Sigmoid colon (tissue), 7 donors: Measurements from ENCODE around the gene ASF1B. TPM values are rescaled to one million over a fixed set of nuclear protein-coding genes. Genes with fewer than 3 reads are reported as not detected.

Source experiments
- DNase-seq: peaks from one replicate; pipeline ENCODE4 v3.0.0-alpha.2; 2019
- H3K27ac ChIP-seq, 4 donors: fragments of 200-600 bp; sonication (generic); one replicate each; pipeline ENCODE4 v1.5.1; 2016 to 2019; ENCODE audit warnings: mild to moderate bottlenecking in 1 of 4
- H3K27me3 ChIP-seq, 3 donors: fragments of 200-600 bp; sonication (generic); one replicate each; pipeline ENCODE4 v1.5.1; 2019; ENCODE audit warnings: mild to moderate bottlenecking in 1 of 3
- H3K36me3 ChIP-seq, 4 donors: fragments of 200-600 bp; sonication (generic); one replicate each; pipeline ENCODE4 v1.5.1; 2016 to 2019
- H3K4me1 ChIP-seq, 4 donors: fragments of 200-600 bp; sonication (generic); one replicate each; pipeline ENCODE4 v1.5.1; 2017 to 2019
- H3K4me3 ChIP-seq, 4 donors: fragments of 200-600 bp; sonication (generic); one replicate each; pipeline ENCODE4 v1.5.1; 2017 to 2019; ENCODE audit warnings: mild to moderate bottlenecking in 2 of 4, moderate library complexity in 1 of 4
- H3K9me3 ChIP-seq, 4 donors: fragments of 200-600 bp in 3 of 4; sonication (generic) in 3 of 4; one replicate each; pipeline versions ENCODE4 v1.5.1 to v1.6.1; 2013 to 2019
- EP300 ChIP-seq, 4 donors: sonication (generic); formaldehyde crosslinking; IDR thresholded peaks; one replicate each; pipeline ENCODE4 v1.6.1; 2017; ENCODE audit warnings: antibody characterized with exemption in 4 of 4
- POLR2A ChIP-seq, 2 donors: fragments of 450-650 bp; IDR thresholded peaks; one replicate each; pipeline ENCODE4 v1.6.1; 2016; ENCODE audit warnings: antibody characterized with exemption in 2 of 2, mild to moderate bottlenecking in 2 of 2, moderate library complexity in 2 of 2
- POLR2AphosphoS5 ChIP-seq, 4 donors: sonication (generic); formaldehyde crosslinking; IDR thresholded peaks; one replicate each; pipeline ENCODE4 v1.6.1; 2017; ENCODE audit warnings: antibody characterized with exemption in 4 of 4
- WGBS, 2 donors: extraction: QIAGEN DNeasy Blood & Tissue Kit; methylation state at CpG; one replicate each; pipeline ENCODE4 v1.1.7; 2013; 5-methylcytosine and 5-hydroxymethylcytosine counted together
- intact Hi-C: fragments of 100-400 bp; cut with DNase I; formaldehyde crosslinking; loops from one replicate; pipeline ENCODE4 v1.15.1; 2023
- polyA plus RNA-seq, 3 donors: library from polyadenylated mRNA; stranded (reverse); fragments of 200-250 nt; gene quantifications; one replicate each; pipeline ENCODE4 v1.2.3, GENCODE V29; 2013
- total RNA-seq, 4 donors: library from RNA; depleted of rRNA; stranded (reverse); fragments of >200 nt; gene quantifications; one replicate each; pipeline ENCODE4 v1.1.0, GENCODE V29; 2016
- TF ChIP-seq, protein P1 (sequence below), 4 experiments: fragments of 450-650 bp in 3 of 4; fragments of 200-600 bp in 1 of 4; IDR thresholded peaks; one replicate each; pipeline ENCODE4 v1.5.1; 2016 to 2019; ENCODE audit warnings: antibody characterized with exemption in 4 of 4, mild to moderate bottlenecking in 3 of 4, moderate library complexity in 2 of 4
- donor health status: healthy with polysubstance abuse.
- donor health status: Bipolar disorder and iron deficiency.
- donor health status: healthy.

The ASF1B gene
- total and polyA plus RNA-seq, 7 donors = 1.1 to 26.9 (median 2.8) TPM; not detected in 1

DNA sequence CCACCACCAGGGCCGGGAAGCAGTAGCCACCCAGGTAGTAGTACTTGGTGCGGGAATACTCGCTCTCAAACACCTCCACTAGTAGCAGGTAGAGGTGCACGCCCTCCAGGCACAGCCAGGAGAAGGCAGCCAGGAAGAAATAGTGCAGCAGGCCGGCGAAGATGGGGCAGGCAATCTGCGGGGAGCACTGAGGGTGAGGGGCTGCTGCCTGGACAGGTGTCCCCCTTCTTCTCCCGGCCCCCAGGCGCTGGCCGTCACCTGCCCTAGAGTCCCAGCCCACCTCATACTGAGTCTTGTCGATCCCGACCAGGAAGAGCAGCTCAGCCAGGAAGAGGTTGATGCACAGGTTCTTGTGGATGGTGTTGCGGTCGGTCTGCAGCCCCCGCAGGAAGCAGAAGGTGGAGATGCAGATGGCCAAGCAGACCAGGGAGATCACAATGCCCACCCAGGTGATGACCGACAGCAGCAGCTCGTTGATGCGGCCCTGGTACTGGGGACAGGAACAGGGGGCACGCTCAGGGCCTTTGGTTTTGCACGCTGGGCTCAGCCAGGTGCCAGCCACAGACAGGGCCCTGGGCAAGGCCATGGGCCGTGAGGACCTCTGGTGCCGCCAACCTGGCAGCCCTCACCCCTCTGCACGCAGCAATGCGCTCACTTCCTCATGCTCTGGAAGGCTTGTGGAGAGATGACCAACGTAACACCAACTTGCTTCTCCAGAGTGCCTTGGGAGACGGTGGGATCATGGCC lies 20.8 kb upstream of the ASF1B start:
- DNase-seq = no peak
- Histone ChIP-seq H3K27me3 (no peaks in the 10 kb centered on the region), H3K27ac (no peak overlapping the region), H3K9me3 (no peaks in the 10 kb centered on the region), H3K4me1 (no peaks in the 10 kb centered on the region), H3K4me3 (no peak overlapping the region), H3K36me3 (peaks cover 31 to 84% (median 45%) of the 10 kb centered on the region in 4 donors)
- no peak for TF ChIP-seq POLR2A (IDR thresholded peaks at IDR 0.05)
- no peak for TF ChIP-seq EP300 (IDR thresholded peaks at IDR 0.05)
- TF ChIP-seq, protein P1, sequence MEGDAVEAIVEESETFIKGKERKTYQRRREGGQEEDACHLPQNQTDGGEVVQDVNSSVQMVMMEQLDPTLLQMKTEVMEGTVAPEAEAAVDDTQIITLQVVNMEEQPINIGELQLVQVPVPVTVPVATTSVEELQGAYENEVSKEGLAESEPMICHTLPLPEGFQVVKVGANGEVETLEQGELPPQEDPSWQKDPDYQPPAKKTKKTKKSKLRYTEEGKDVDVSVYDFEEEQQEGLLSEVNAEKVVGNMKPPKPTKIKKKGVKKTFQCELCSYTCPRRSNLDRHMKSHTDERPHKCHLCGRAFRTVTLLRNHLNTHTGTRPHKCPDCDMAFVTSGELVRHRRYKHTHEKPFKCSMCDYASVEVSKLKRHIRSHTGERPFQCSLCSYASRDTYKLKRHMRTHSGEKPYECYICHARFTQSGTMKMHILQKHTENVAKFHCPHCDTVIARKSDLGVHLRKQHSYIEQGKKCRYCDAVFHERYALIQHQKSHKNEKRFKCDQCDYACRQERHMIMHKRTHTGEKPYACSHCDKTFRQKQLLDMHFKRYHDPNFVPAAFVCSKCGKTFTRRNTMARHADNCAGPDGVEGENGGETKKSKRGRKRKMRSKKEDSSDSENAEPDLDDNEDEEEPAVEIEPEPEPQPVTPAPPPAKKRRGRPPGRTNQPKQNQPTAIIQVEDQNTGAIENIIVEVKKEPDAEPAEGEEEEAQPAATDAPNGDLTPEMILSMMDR (IDR thresholded peaks at IDR 0.05) = no peak
- TF ChIP-seq POLR2AphosphoS5 (IDR thresholded peaks at IDR 0.05) = no peak
- 95% methylated on average over 26 of the region's 26 CpGs for WGBS, 2 donors
- intact Hi-C loops = no loop called here

DNA sequence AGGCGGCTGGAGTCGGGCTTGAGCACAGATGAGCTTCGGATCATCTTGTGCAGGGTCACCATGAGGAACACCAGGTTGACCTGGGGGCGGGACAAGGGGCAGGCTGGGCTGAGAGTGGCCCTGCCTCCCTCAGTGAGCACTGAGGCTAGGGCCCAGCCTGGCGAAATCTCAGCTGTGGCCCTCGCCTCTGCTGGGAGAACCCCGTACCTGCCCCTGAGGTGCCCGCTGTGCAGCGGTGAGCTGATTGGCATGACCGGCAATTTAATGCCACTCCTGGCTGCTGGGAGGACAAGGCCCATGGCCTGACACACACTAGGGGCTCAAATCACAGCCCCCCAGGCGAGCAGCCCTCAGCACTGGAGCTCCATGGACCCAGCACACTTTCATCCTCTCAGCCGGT lies 19.7 kb upstream of the ASF1B start:
- TF ChIP-seq EP300 (IDR thresholded peaks at IDR 0.05) (no peak), POLR2AphosphoS5 (IDR thresholded peaks at IDR 0.05) (no peak), POLR2A (IDR thresholded peaks at IDR 0.05) (no peak)
- TF ChIP-seq, protein P1 (IDR thresholded peaks at IDR 0.05) = no peak
- intact Hi-C loops = no loop called here
- Histone ChIP-seq H3K36me3 (peaks cover 31 to 85% (median 47%) of the 10 kb centered on the region in 4 donors), H3K27ac (no peak overlapping the region), H3K4me1 (peaks cover 0 to 1% (median 0%) of the 10 kb centered on the region in 4 donors), H3K9me3 (no peaks in the 10 kb centered on the region), H3K27me3 (no peaks in the 10 kb centered on the region), H3K4me3 (no peak overlapping the region)
- 94 to 95% methylated on average over 12 of the region's 12 CpGs for WGBS, 2 donors
- DNase-seq = no peak

DNA sequence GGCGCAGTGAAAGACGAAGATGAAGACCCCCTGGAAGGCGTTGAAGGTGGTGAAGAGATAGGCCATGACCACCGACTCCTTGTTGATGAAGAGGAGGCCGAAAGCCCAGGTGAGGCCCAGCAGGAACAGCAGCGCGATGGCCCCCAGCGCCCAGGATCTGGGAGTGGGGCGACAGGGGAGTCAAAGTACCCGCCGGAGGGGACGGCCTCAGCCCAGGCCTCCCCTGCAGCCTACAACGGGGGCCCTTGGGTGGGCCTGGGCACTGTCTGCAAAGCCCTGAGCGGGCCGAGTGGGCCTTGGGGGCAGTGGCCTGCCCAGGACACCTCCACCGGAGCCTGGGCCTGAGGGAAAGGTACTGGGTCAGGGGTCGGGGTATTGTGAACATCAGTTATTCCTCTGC lies 19.0 kb upstream of the ASF1B start:
- Histone ChIP-seq H3K9me3 (no peaks in the 10 kb centered on the region), H3K27ac (no peak overlapping the region), H3K4me3 (no peak overlapping the region), H3K36me3 (peaks cover 31 to 90% (median 47%) of the 10 kb centered on the region in 4 donors), H3K27me3 (no peaks in the 10 kb centered on the region), H3K4me1 (peaks cover 0 to 9% (median 6%) of the 10 kb centered on the region in 4 donors)
- no peak for TF ChIP-seq EP300 (IDR thresholded peaks at IDR 0.05)
- TF ChIP-seq, protein P1 (IDR thresholded peaks at IDR 0.05) = no peak
- TF ChIP-seq POLR2A (IDR thresholded peaks at IDR 0.05) = no peak
- TF ChIP-seq POLR2AphosphoS5 (IDR thresholded peaks at IDR 0.05) = no peak
- WGBS, 2 donors = 97% methylated on average over 17 of the region's 17 CpGs
- no peak for DNase-seq
- intact Hi-C loops = no loop called here

DNA sequence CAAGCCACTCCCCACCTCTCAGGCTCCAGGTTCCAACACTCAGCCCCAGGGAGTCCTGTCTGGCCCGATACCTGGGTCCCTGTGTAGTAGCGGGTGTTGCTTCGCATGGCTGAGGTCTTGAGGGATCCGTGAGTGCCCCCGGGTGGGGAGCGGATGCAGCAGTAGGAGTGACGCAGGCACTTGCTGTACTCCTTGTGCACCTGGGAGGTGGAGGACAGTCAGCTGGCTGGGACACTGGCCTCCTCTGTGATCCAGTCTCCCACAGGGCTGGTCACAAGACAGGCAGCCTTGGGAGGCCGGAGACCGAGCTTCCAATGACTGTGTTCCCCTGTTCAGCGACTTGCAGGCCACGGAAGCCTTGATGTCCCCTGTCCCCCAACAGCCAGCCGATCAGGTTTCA lies 16.3 kb upstream of the ASF1B start:
- H3K36me3 ChIP-seq = peaks cover 27 to 67% (median 39%) of the 10 kb centered on the region in 4 donors
- no peak for TF ChIP-seq POLR2A (IDR thresholded peaks at IDR 0.05)
- TF ChIP-seq POLR2AphosphoS5 (IDR thresholded peaks at IDR 0.05) = no peak
- no peak for TF ChIP-seq EP300 (IDR thresholded peaks at IDR 0.05)
- TF ChIP-seq, protein P1 (IDR thresholded peaks at IDR 0.05) = no peak

More for the DNA sequence above, 16.3 kb upstream of the ASF1B start:
- Histone ChIP-seq H3K9me3 (no peaks in the 10 kb centered on the region), H3K27me3 (no peaks in the 10 kb centered on the region), H3K4me3 (no peak overlapping the region), H3K27ac (no peak overlapping the region), H3K4me1 (peaks cover 0 to 35% (median 32%) of the 10 kb centered on the region in 4 donors)
- DNase-seq = no peak
- intact Hi-C loops = no loop called here
- WGBS, 2 donors = 97 to 98% methylated on average over 12 of the region's 12 CpGs
